HepG2 (cell line): ENCODE data around the gene MT1A. TPM values are rescaled to one million over a fixed set of nuclear protein-coding genes. Genes with fewer than 3 reads are reported as not detected.
A peak's percentile ranks its signal among the peaks of the same experiment; 100 is the strongest.

Experiments
- CEBPG ChIP-seq: IDR thresholded peaks from 2 replicates; pipeline ENCODE4 v1.6.1; 2016
- FOSL2 ChIP-seq: sonication (generic); formaldehyde crosslinking; IDR thresholded peaks from 2 replicates; pipeline ENCODE4 v1.4.0; 2020; ENCODE audit warnings: missing genetic modification reagents
- GZF1 ChIP-seq: sonication (generic); formaldehyde crosslinking; IDR thresholded peaks from 2 replicates; pipeline ENCODE4 v1.5.1; 2020; ENCODE audit warnings: mild to moderate bottlenecking, missing genetic modification reagents
- MIER2 ChIP-seq: IDR thresholded peaks from 2 replicates; pipeline ENCODE4 v1.6.1; 2016; ENCODE audit warnings: missing biosample characterization, missing genetic modification reagents
- NFKB2 ChIP-seq: sonication (generic); formaldehyde crosslinking; IDR thresholded peaks from 2 replicates; pipeline ENCODE4 v1.4.0; 2020; ENCODE audit warnings: missing genetic modification reagents, borderline replicate concordance
- NKX3-1 ChIP-seq: sonication (generic); formaldehyde crosslinking; IDR thresholded peaks from 2 replicates; pipeline ENCODE4 v1.5.0; 2020; ENCODE audit warnings: missing genetic modification reagents
- POLR2AphosphoS5 ChIP-seq: IDR thresholded peaks from 2 replicates; pipeline ENCODE4 v1.6.1; 2012; ENCODE audit warnings: low read depth, low read length
- RXRA ChIP-seq: sonication (generic); formaldehyde crosslinking; IDR thresholded peaks from 2 replicates; pipeline ENCODE4 v1.5.1; 2020; ENCODE audit warnings: missing genetic modification reagents
- SALL1 ChIP-seq: sonication (generic); formaldehyde crosslinking; IDR thresholded peaks from 2 replicates; pipeline ENCODE4 v1.8.0; 2022; ENCODE audit warnings: mild to moderate bottlenecking, missing genetic modification reagents
- STAT5B ChIP-seq: sonication (generic); formaldehyde crosslinking; IDR thresholded peaks from 2 replicates; pipeline ENCODE4 v1.4.0; 2020; ENCODE audit warnings: missing genetic modification reagents
- TBP ChIP-seq: sonication (generic); formaldehyde crosslinking; IDR thresholded peaks from 2 replicates; pipeline ENCODE4 v1.5.0; 2020; ENCODE audit warnings: missing genetic modification reagents
- THAP8 ChIP-seq: sonication (generic); formaldehyde crosslinking; IDR thresholded peaks from 2 replicates; pipeline ENCODE4 v1.5.1; 2020; ENCODE audit warnings: missing genetic modification reagents, mild to moderate bottlenecking, borderline replicate concordance
- TOE1 ChIP-seq: sonication (generic); formaldehyde crosslinking; IDR thresholded peaks from 2 replicates; pipeline ENCODE4 v1.4.0; 2020; ENCODE audit warnings: mild to moderate bottlenecking, missing genetic modification reagents
- ZFP36L1 ChIP-seq: sonication (generic); formaldehyde crosslinking; IDR thresholded peaks from 2 replicates; pipeline ENCODE4 v1.8.0; 2022; ENCODE audit warnings: mild to moderate bottlenecking, missing genetic modification reagents, moderate library complexity
- ZFP90 ChIP-seq: sonication (generic); formaldehyde crosslinking; IDR thresholded peaks from 2 replicates; pipeline ENCODE4 v1.8.0; 2022; ENCODE audit warnings: missing genetic modification reagents, mild to moderate bottlenecking, inconsistent platforms, borderline replicate concordance
- ZNF160 ChIP-seq: sonication (generic); formaldehyde crosslinking; IDR thresholded peaks from 2 replicates; pipeline ENCODE4 v1.8.0; 2022; ENCODE audit warnings: mild to moderate bottlenecking, inconsistent platforms, missing genetic modification reagents
- ZNF343 ChIP-seq: sonication (generic); formaldehyde crosslinking; IDR thresholded peaks from 2 replicates; pipeline ENCODE4 v1.4.0; 2020; ENCODE audit warnings: mild to moderate bottlenecking, missing genetic modification reagents
- ZNF629 ChIP-seq: sonication (generic); formaldehyde crosslinking; conservative IDR thresholded peaks from 2 replicates; pipeline ENCODE4 v1.5.0; 2020; ENCODE audit warnings: missing genetic modification reagents
- ZNF7 ChIP-seq: IDR thresholded peaks from 2 replicates; pipeline ENCODE4 v1.6.1; 2016; ENCODE audit warnings: missing biosample characterization, missing genetic modification reagents
- polyA plus RNA-seq, 8 experiments: library from polyadenylated mRNA; depleted of rRNA in 3 of 8; stranded (reverse) in 7 of 8; unstranded in 1 of 8; fragments of >200 nt; fragmentation: Illumina TruSeq in 4 of 8; extraction: Trizol in 4 of 8; gene quantifications; 2 replicates each; pipeline versions ENCODE4 v1.2.1 to v1.2.3, GENCODE V29; 2011 to 2016; ENCODE audit warnings: low read depth in 4 of 8, missing spikeins in 1 of 8, mixed read lengths in 1 of 8; ENCODE audit not compliant: insufficient read depth in 1 of 8
- total RNA-seq, 5 experiments: library from RNA; depleted of rRNA; stranded (reverse); fragments of >200 nt; fragmentation: Illumina TruSeq; extraction: Trizol; gene quantifications; 2 replicates each; pipeline ENCODE4 v1.2.3, GENCODE V29; 2016; ENCODE audit warnings: low read depth in 1 of 5
- TF ChIP-seq, protein P1 (sequence below): IDR thresholded peaks from 2 replicates; pipeline ENCODE4 v1.6.1; 2016; ENCODE audit warnings: low read depth, missing genetic modification reagents, missing compliant biosample characterization
- TF ChIP-seq, protein P2 (sequence below): sonication (generic); formaldehyde crosslinking; IDR thresholded peaks from 2 replicates; pipeline ENCODE4 v1.8.0; 2022; ENCODE audit warnings: mild to moderate bottlenecking, missing genetic modification reagents, moderate library complexity
- TF ChIP-seq, protein P3 (sequence below): sonication (generic); formaldehyde crosslinking; IDR thresholded peaks from 2 replicates; pipeline ENCODE4 v1.4.0; 2020; ENCODE audit warnings: missing genetic modification reagents

Gene MT1A
- total and polyA plus RNA-seq, 2 of the 13 experiments (the other 11 are each of a cell fraction or from before 2014, with no cell fraction given), result 8.3 to 10.4 TPM

DNA sequence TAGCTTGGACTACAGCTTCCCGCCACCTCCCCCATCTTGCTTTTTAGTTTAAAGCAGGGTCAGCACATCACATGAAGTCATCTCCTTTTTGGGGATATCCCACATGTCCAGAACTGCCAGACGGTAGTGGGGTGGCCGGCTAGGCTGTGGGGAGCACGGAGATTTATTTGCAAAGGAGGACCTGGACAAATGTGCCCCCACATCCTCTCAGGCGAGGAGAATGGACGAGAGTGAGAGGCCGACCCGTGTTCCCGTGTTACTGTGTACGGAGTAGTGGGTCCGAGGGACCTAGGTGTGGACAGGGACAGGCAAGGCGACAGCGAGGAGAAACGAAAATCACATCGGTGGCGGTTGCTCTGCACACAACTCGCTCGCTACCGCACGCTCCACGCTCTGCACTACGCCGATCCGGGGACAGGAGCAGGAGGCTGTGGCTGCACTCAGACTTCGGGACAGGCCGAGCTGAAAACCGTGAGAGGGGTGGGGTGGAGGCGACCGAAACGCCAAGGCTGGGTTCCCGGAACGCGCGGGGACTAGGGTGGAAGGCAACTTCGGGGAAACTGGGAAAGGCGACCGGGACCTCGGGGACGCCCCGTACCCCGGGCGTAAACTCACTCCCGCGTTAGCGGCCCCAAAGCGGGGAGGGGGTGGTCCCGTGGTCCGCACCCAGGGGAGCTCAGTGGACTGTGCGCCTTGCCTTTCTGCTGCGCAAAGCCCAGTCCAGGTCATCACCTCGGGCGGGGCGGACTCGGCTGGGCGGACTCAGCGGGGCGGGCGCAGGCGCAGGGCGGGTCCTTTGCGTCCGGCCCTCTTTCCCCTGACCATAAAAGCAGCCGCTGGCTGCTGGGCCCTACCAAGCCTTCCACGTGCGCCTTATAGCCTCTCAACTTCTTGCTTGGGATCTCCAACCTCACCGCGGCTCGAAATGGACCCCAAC lies at the start of gene MT1A (continued):
- TF ChIP-seq, protein P1, sequence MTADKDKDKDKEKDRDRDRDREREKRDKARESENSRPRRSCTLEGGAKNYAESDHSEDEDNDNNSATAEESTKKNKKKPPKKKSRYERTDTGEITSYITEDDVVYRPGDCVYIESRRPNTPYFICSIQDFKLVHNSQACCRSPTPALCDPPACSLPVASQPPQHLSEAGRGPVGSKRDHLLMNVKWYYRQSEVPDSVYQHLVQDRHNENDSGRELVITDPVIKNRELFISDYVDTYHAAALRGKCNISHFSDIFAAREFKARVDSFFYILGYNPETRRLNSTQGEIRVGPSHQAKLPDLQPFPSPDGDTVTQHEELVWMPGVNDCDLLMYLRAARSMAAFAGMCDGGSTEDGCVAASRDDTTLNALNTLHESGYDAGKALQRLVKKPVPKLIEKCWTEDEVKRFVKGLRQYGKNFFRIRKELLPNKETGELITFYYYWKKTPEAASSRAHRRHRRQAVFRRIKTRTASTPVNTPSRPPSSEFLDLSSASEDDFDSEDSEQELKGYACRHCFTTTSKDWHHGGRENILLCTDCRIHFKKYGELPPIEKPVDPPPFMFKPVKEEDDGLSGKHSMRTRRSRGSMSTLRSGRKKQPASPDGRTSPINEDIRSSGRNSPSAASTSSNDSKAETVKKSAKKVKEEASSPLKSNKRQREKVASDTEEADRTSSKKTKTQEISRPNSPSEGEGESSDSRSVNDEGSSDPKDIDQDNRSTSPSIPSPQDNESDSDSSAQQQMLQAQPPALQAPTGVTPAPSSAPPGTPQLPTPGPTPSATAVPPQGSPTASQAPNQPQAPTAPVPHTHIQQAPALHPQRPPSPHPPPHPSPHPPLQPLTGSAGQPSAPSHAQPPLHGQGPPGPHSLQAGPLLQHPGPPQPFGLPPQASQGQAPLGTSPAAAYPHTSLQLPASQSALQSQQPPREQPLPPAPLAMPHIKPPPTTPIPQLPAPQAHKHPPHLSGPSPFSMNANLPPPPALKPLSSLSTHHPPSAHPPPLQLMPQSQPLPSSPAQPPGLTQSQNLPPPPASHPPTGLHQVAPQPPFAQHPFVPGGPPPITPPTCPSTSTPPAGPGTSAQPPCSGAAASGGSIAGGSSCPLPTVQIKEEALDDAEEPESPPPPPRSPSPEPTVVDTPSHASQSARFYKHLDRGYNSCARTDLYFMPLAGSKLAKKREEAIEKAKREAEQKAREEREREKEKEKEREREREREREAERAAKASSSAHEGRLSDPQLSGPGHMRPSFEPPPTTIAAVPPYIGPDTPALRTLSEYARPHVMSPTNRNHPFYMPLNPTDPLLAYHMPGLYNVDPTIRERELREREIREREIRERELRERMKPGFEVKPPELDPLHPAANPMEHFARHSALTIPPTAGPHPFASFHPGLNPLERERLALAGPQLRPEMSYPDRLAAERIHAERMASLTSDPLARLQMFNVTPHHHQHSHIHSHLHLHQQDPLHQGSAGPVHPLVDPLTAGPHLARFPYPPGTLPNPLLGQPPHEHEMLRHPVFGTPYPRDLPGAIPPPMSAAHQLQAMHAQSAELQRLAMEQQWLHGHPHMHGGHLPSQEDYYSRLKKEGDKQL (CRISPR knock-in tag), result no peak
- TF ChIP-seq, protein P2, sequence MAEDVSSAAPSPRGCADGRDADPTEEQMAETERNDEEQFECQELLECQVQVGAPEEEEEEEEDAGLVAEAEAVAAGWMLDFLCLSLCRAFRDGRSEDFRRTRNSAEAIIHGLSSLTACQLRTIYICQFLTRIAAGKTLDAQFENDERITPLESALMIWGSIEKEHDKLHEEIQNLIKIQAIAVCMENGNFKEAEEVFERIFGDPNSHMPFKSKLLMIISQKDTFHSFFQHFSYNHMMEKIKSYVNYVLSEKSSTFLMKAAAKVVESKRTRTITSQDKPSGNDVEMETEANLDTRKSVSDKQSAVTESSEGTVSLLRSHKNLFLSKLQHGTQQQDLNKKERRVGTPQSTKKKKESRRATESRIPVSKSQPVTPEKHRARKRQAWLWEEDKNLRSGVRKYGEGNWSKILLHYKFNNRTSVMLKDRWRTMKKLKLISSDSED (CRISPR knock-in tag), result no peak
- TF ChIP-seq TOE1 (CRISPR knock-in tag), result no peak
- 0 out of 2 replicates have a peak, but pooled peaks have one; percentile 24 for TF ChIP-seq ZNF343
- no peak for TF ChIP-seq MIER2 (CRISPR knock-in tag)
- TF ChIP-seq FOSL2 (CRISPR knock-in tag), result 0 out of 2 replicates have a peak, but pooled peaks have one; percentile 17
- no peak; the same call in none of the 2 replicates for TF ChIP-seq SALL1 (CRISPR knock-in tag)
- TF ChIP-seq THAP8, result no peak
- no peak for TF ChIP-seq ZNF629 (CRISPR knock-in tag)
- TF ChIP-seq NKX3-1 (CRISPR knock-in tag), result no peak
- 0 out of 2 replicates have a peak, but pooled peaks have one; percentile 21 for TF ChIP-seq RXRA (CRISPR knock-in tag)
- TF ChIP-seq, protein P3, sequence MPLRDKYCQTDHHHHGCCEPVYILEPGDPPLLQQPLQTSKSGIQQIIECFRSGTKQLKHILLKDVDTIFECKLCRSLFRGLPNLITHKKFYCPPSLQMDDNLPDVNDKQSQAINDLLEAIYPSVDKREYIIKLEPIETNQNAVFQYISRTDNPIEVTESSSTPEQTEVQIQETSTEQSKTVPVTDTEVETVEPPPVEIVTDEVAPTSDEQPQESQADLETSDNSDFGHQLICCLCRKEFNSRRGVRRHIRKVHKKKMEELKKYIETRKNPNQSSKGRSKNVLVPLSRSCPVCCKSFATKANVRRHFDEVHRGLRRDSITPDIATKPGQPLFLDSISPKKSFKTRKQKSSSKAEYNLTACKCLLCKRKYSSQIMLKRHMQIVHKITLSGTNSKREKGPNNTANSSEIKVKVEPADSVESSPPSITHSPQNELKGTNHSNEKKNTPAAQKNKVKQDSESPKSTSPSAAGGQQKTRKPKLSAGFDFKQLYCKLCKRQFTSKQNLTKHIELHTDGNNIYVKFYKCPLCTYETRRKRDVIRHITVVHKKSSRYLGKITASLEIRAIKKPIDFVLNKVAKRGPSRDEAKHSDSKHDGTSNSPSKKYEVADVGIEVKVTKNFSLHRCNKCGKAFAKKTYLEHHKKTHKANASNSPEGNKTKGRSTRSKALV (CRISPR knock-in tag), result peak; percentile 98
- no peak for TF ChIP-seq ZNF160
- no peak for TF ChIP-seq ZFP36L1 (CRISPR knock-in tag)
- no peak for TF ChIP-seq STAT5B (CRISPR knock-in tag)
- TF ChIP-seq NFKB2 (CRISPR knock-in tag), result no peak; the same call in 1 of the 2 replicates
- no peak for TF ChIP-seq GZF1 (CRISPR knock-in tag)
- no peak for TF ChIP-seq TBP (CRISPR knock-in tag)
- no peak for TF ChIP-seq ZNF7 (CRISPR knock-in tag)
- no peak for TF ChIP-seq CEBPG
- TF ChIP-seq ZFP90 (CRISPR knock-in tag), result no peak; the same call in 1 of the 2 replicates
- no peak for TF ChIP-seq POLR2AphosphoS5
